Breast epithelium (tissue), 4 donors: ENCODE results near the gene TAPBPL. TPM values are rescaled to one million over a fixed set of nuclear protein-coding genes. Genes with fewer than 3 reads are reported as not detected.
A peak's percentile ranks its signal among the peaks of the same experiment; 100 is the strongest.

ENCODE experiments used
- DNase-seq, 2 donors: peaks; one replicate each; pipeline ENCODE4 v3.0.0-alpha.2; 2019; ENCODE audit warnings: low spot score in 2 of 2
- H3K27ac ChIP-seq, 2 donors: fragments of 200-600 bp; sonication (generic) in 1 of 2; one replicate each; pipeline ENCODE4 v1.5.1; 2016 to 2019; ENCODE audit warnings: mild to moderate bottlenecking in 1 of 2
- H3K27me3 ChIP-seq, 2 donors: fragments of 200-600 bp; sonication (generic) in 1 of 2; one replicate each; pipeline versions ENCODE4 v1.5.1 to v1.6.0; 2017 to 2019; ENCODE audit warnings: control low read depth in 1 of 2, mild to moderate bottlenecking in 1 of 2
- H3K36me3 ChIP-seq: fragments of 200-600 bp; one replicate; pipeline ENCODE4 v1.5.1; 2019
- H3K4me1 ChIP-seq, 2 donors: fragments of 200-600 bp; sonication (generic); one replicate each; pipeline ENCODE4 v1.5.1; 2016 to 2019; ENCODE audit warnings: control low read depth in 1 of 2
- H3K4me3 ChIP-seq, 3 donors: fragments of 200-600 bp; sonication (generic); 1 replicate in 2 of 3; 2 replicates in 1 of 3; pipeline ENCODE4 v1.5.1; 2016 to 2019; ENCODE audit warnings: mild to moderate bottlenecking in 3 of 3, moderate library complexity in 2 of 3
- H3K9me3 ChIP-seq, 2 donors: fragments of 200-600 bp; sonication (generic) in 1 of 2; one replicate each; pipeline ENCODE4 v1.5.1; 2016 to 2019; ENCODE audit warnings: control low read depth in 1 of 2
- CTCF ChIP-seq, 3 donors: fragments of 450-650 bp; IDR thresholded peaks; one replicate each; pipeline ENCODE4 v1.5.1; 2016 to 2017; ENCODE audit warnings: antibody characterized with exemption in 3 of 3, mild to moderate bottlenecking in 3 of 3, moderate library complexity in 3 of 3
- POLR2A ChIP-seq: fragments of 450-650 bp; IDR thresholded peaks from one replicate; pipeline ENCODE4 v1.6.1; 2016; ENCODE audit warnings: antibody characterized with exemption, mild to moderate bottlenecking, moderate library complexity
- POLR2AphosphoS5 ChIP-seq, 3 donors: sonication (generic); formaldehyde crosslinking; IDR thresholded peaks; one replicate each; pipeline ENCODE4 v1.6.1; 2017; ENCODE audit warnings: antibody characterized with exemption in 3 of 3
- intact Hi-C: fragments of 100-400 bp; cut with DNase I; formaldehyde crosslinking; loops from one replicate; pipeline ENCODE4 v1.15.1; 2023; ENCODE audit warnings: low total_unique reads
- total RNA-seq, 3 donors: library from RNA; depleted of rRNA; stranded (reverse); fragments of >200 nt; gene quantifications; one replicate each; pipeline ENCODE4 v1.1.0, GENCODE V29; 2016

TAPBPL gene
- 10 to 100 TPM; 16.5 to 24.6 (median 22.9) TPM for total RNA-seq

- H3K36me3 ChIP-seq = no peaks in the 10 kb centered on the region
- peaks cover 7 to 11% of the 10 kb centered on the region in 2 donors for H3K4me1 ChIP-seq
- H3K27me3 ChIP-seq = no peaks in the 10 kb centered on the region
- H3K9me3 ChIP-seq = no peaks in the 10 kb centered on the region
- peak; percentile 77 to 81 for DNase-seq
- TF ChIP-seq POLR2AphosphoS5 (IDR thresholded peaks at IDR 0.05) (peak; percentile 3 to 69 (median 58)), POLR2A (no peak), CTCF (IDR thresholded peaks at IDR 0.05) (no peak)
- H3K4me3 ChIP-seq = peak within 1 kb of the TSS; percentile 66 to 78 (median 76)
- intact Hi-C loops = no loop called here
- peak within 1 kb of the TSS; percentile 95 for H3K27ac ChIP-seq
Measured at GRCh38 chr12:6451348-6452244, at the start of gene TAPBPL. TSS of gene TAPBPL (plus strand) at chr12:6452042. CDS start at chr12:6452249, 207 bp downstream.

GRCh38 chr12:6404390-6404789, 47.5 kb upstream of the TAPBPL start:
- no peaks in the 10 kb centered on the region for H3K4me1 ChIP-seq
- TF ChIP-seq CTCF (IDR thresholded peaks at IDR 0.05) (no peak), POLR2AphosphoS5 (IDR thresholded peaks at IDR 0.05) (no peak), POLR2A (no peak)
- H3K4me3 ChIP-seq = no peak overlapping the region
- no peaks in the 10 kb centered on the region for H3K36me3 ChIP-seq
- H3K9me3 ChIP-seq = no peaks in the 10 kb centered on the region
- H3K27ac ChIP-seq = no peak overlapping the region
- DNase-seq = no peak
- intact Hi-C loops = no loop called here
- H3K27me3 ChIP-seq = no peaks in the 10 kb centered on the region

GRCh38 chr12:6405963-6406362, 45.9 kb upstream of the TAPBPL start:
- H3K27ac ChIP-seq = no peak overlapping the region
- TF ChIP-seq POLR2AphosphoS5 (IDR thresholded peaks at IDR 0.05) = no peak
- DNase-seq = no peak
- no peaks in the 10 kb centered on the region for H3K9me3 ChIP-seq
- intact Hi-C loops = no loop called here
- no peaks in the 10 kb centered on the region for H3K4me1 ChIP-seq
- no peaks in the 10 kb centered on the region for H3K27me3 ChIP-seq
- no peaks in the 10 kb centered on the region for H3K36me3 ChIP-seq
- H3K4me3 ChIP-seq = no peak overlapping the region

GRCh38 chr12:6407236-6407954, 44.4 kb upstream of the TAPBPL start:
- Histone ChIP-seq H3K27ac (no peak overlapping the region), H3K4me1 (no peaks in the 10 kb centered on the region), H3K9me3 (no peaks in the 10 kb centered on the region), H3K4me3 (no peak overlapping the region), H3K27me3 (no peaks in the 10 kb centered on the region), H3K36me3 (no peaks in the 10 kb centered on the region)
- intact Hi-C loops = no loop called here
- DNase-seq = no peak
- no peak for TF ChIP-seq POLR2A
- no peak for TF ChIP-seq CTCF (IDR thresholded peaks at IDR 0.05)
- no peak for TF ChIP-seq POLR2AphosphoS5 (IDR thresholded peaks at IDR 0.05)

GRCh38 chr12:6416596-6416995, 35.2 kb upstream of the TAPBPL start:
- intact Hi-C loops = no loop called here
- no peak for DNase-seq
- Histone ChIP-seq H3K27me3 (no peaks in the 10 kb centered on the region), H3K27ac (no peak overlapping the region), H3K4me1 (no peaks in the 10 kb centered on the region), H3K4me3 (no peak overlapping the region), H3K9me3 (no peaks in the 10 kb centered on the region), H3K36me3 (no peaks in the 10 kb centered on the region)
- TF ChIP-seq POLR2AphosphoS5 (IDR thresholded peaks at IDR 0.05) (no peak), POLR2A (no peak), CTCF (IDR thresholded peaks at IDR 0.05) (no peak)
